SK-N-SH treated with all-trans-retinoic acid at 6 μM for 48 hours (cell line): ENCODE measurements around the gene ADAMTS13.
A peak's percentile ranks its signal among the peaks of the same experiment; 100 is the strongest.

Source experiments
- ATAC-seq: fragments of 200-7000 bp; cut with Tn5 transposase; 3 replicates; pipeline ENCODE4 v1.9.1; 2020; ENCODE audit warnings: mild to moderate bottlenecking, moderate library complexity
- ARNTL ChIP-seq: fragments of 450-650 bp; formaldehyde crosslinking; IDR thresholded peaks from 2 replicates; pipeline ENCODE4 v1.5.0; 2020; ENCODE audit warnings: low read depth, mild to moderate bottlenecking, moderate library complexity, borderline replicate concordance
- BACH2 ChIP-seq: fragments of 250-450 bp; sonication (Bioruptor Pico); IDR thresholded peaks from 2 replicates; pipeline ENCODE4 v1.9.0; 2021; ENCODE audit warnings: mild to moderate bottlenecking, borderline replicate concordance
- CREB5 ChIP-seq: fragments of 250-450 bp; sonication (Bioruptor Pico); IDR thresholded peaks from 2 replicates; pipeline ENCODE4 v1.5.1; 2020; ENCODE audit warnings: low read depth, mild to moderate bottlenecking, moderate library complexity
- CSDC2 ChIP-seq: fragments of 250-450 bp; sonication (Bioruptor Pico); IDR thresholded peaks from 2 replicates; pipeline ENCODE4 v1.5.0; 2020; ENCODE audit warnings: mild to moderate bottlenecking, moderate library complexity
- CSRNP3 ChIP-seq: fragments of 250-450 bp; sonication (Bioruptor Pico); IDR thresholded peaks from 2 replicates; pipeline ENCODE4 v1.5.1; 2021; ENCODE audit warnings: mild to moderate bottlenecking, moderate library complexity
- ESRRG ChIP-seq: fragments of 250-450 bp; sonication (Bioruptor Pico); IDR thresholded peaks from 2 replicates; pipeline ENCODE4 v1.6.1; 2021; ENCODE audit warnings: mild to moderate bottlenecking
- ISL1 ChIP-seq: fragments of 250-450 bp; sonication (Bioruptor Pico); IDR thresholded peaks from 2 replicates; pipeline ENCODE4 v2.1.2; 2022; ENCODE audit warnings: mild to moderate bottlenecking, moderate library complexity
- OSR1 ChIP-seq: fragments of 250-450 bp; sonication (Bioruptor Pico); IDR thresholded peaks from 2 replicates; pipeline ENCODE4 v1.8.0; 2022; ENCODE audit warnings: moderate library complexity, mild to moderate bottlenecking, inconsistent platforms
- PPARA ChIP-seq: fragments of 250-450 bp; sonication (Bioruptor Pico); IDR thresholded peaks from 2 replicates; pipeline ENCODE4 v1.5.0; 2020; ENCODE audit warnings: mild to moderate bottlenecking, borderline replicate concordance
- RARB ChIP-seq: fragments of 250-450 bp; sonication (Bioruptor Pico); IDR thresholded peaks from 2 replicates; pipeline ENCODE4 v1.8.0; 2021; ENCODE audit warnings: mild to moderate bottlenecking, moderate library complexity
- SNAI2 ChIP-seq: fragments of 250-450 bp; sonication (Bioruptor Pico); IDR thresholded peaks from 2 replicates; pipeline ENCODE4 v1.5.0; 2020; ENCODE audit warnings: mild to moderate bottlenecking, moderate library complexity
- TCF4 ChIP-seq: fragments of 250-450 bp; sonication (Bioruptor Pico); IDR thresholded peaks from 2 replicates; pipeline ENCODE4 v1.8.0; 2021; ENCODE audit warnings: mild to moderate bottlenecking, moderate library complexity, borderline replicate concordance
- TOX ChIP-seq: fragments of 250-450 bp; sonication (Bioruptor Pico); IDR thresholded peaks from 2 replicates; pipeline ENCODE4 v1.8.0; 2021; ENCODE audit warnings: mild to moderate bottlenecking, moderate library complexity, borderline replicate concordance
- TSHZ2 ChIP-seq: fragments of 250-450 bp; sonication (Bioruptor Pico); IDR thresholded peaks from 2 replicates; pipeline ENCODE4 v1.5.0; 2020; ENCODE audit warnings: mild to moderate bottlenecking, moderate library complexity
- ZC3H10 ChIP-seq: fragments of 250-450 bp; sonication (Bioruptor Pico); IDR thresholded peaks from 2 replicates; pipeline ENCODE4 v1.5.1; 2021; ENCODE audit warnings: mild to moderate bottlenecking, moderate library complexity
- ZFP3 ChIP-seq: fragments of 250-450 bp; sonication (Bioruptor Pico); IDR thresholded peaks from 2 replicates; pipeline ENCODE4 v1.5.0; 2020; ENCODE audit warnings: mild to moderate bottlenecking, moderate library complexity
- ZFP30 ChIP-seq: fragments of 450-650 bp; formaldehyde crosslinking; IDR thresholded peaks from 2 replicates; pipeline ENCODE4 v1.5.0; 2022; ENCODE audit warnings: mild to moderate bottlenecking, moderate library complexity
- ZNF565 ChIP-seq: fragments of 450-650 bp; formaldehyde crosslinking; conservative IDR thresholded peaks from 2 replicates; pipeline ENCODE4 v1.5.0; 2020; ENCODE audit warnings: low read depth, mild to moderate bottlenecking, moderate library complexity
- ZNF70 ChIP-seq: fragments of 450-650 bp; formaldehyde crosslinking; IDR thresholded peaks from 2 replicates; pipeline ENCODE4 v1.5.0; 2020; ENCODE audit warnings: mild to moderate bottlenecking, moderate library complexity
- ZNF8 ChIP-seq: fragments of 450-650 bp; formaldehyde crosslinking; IDR thresholded peaks from 2 replicates; pipeline ENCODE4 v1.5.0; 2020; ENCODE audit warnings: mild to moderate bottlenecking, moderate library complexity
- TF ChIP-seq, protein P1 (sequence below): fragments of 250-450 bp; sonication (Bioruptor Pico); IDR thresholded peaks from 2 replicates; pipeline ENCODE4 v1.8.0; 2020; ENCODE audit warnings: mild to moderate bottlenecking, moderate library complexity, borderline replicate concordance
- TF ChIP-seq, protein P2 (sequence below): fragments of 250-450 bp; sonication (Bioruptor Pico); IDR thresholded peaks from 2 replicates; pipeline ENCODE4 v1.8.0; 2021; ENCODE audit warnings: low read depth, mild to moderate bottlenecking, moderate library complexity, borderline replicate concordance

ADAMTS13 gene

GRCh38 chr9:133490865-133491655, 68.9 kb downstream of the ADAMTS13 start:
- no peak for ATAC-seq
- no peak for TF ChIP-seq OSR1
- TF ChIP-seq PPARA = no peak
- TF ChIP-seq ZFP30 (CRISPR knock-in tag) = no peak

DNA sequence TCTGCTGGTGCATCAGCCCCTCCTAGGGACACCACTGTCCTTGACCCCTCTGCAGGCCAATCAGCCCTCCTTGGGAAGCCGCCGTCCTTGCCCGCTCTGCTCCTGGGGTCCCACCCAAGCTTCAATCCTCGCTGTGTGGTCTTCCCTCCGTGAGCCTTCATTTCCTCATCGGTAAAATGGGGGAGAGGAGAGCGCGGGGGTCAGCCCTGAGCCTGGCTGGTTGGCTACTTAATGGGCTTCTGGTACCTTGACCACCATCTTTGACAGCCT, 69.4 kb downstream of the ADAMTS13 start:
- no peak for ATAC-seq
- TF ChIP-seq BACH2 (CRISPR knock-in tag) (no peak), ZNF8 (no peak), TSHZ2 (CRISPR knock-in tag) (no peak), ARNTL (CRISPR knock-in tag) (no peak), CREB5 (CRISPR knock-in tag) (no peak), TOX (CRISPR knock-in tag) (no peak), ZNF565 (CRISPR knock-in tag) (no peak)
- TF ChIP-seq, protein P1, sequence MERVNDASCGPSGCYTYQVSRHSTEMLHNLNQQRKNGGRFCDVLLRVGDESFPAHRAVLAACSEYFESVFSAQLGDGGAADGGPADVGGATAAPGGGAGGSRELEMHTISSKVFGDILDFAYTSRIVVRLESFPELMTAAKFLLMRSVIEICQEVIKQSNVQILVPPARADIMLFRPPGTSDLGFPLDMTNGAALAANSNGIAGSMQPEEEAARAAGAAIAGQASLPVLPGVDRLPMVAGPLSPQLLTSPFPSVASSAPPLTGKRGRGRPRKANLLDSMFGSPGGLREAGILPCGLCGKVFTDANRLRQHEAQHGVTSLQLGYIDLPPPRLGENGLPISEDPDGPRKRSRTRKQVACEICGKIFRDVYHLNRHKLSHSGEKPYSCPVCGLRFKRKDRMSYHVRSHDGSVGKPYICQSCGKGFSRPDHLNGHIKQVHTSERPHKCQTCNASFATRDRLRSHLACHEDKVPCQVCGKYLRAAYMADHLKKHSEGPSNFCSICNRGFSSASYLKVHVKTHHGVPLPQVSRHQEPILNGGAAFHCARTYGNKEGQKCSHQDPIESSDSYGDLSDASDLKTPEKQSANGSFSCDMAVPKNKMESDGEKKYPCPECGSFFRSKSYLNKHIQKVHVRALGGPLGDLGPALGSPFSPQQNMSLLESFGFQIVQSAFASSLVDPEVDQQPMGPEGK (CRISPR knock-in tag) = no peak
- TF ChIP-seq, protein P2, sequence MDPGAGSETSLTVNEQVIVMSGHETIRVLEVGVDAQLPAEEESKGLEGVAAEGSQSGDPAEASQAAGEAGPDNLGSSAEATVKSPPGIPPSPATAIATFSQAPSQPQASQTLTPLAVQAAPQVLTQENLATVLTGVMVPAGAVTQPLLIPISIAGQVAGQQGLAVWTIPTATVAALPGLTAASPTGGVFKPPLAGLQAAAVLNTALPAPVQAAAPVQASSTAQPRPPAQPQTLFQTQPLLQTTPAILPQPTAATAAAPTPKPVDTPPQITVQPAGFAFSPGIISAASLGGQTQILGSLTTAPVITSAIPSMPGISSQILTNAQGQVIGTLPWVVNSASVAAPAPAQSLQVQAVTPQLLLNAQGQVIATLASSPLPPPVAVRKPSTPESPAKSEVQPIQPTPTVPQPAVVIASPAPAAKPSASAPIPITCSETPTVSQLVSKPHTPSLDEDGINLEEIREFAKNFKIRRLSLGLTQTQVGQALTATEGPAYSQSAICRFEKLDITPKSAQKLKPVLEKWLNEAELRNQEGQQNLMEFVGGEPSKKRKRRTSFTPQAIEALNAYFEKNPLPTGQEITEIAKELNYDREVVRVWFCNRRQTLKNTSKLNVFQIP (CRISPR knock-in tag) = no peak

GRCh38 chr9:133492061-133493021, 70.2 kb downstream of the ADAMTS13 start:
- ATAC-seq = peak; percentile 13; the same call in 2 of the 3 replicates
- TF ChIP-seq CSDC2 (CRISPR knock-in tag) = no peak
- TF ChIP-seq ZC3H10 = no peak
- no peak for TF ChIP-seq RARB (CRISPR knock-in tag)
- no peak for TF ChIP-seq ZFP30 (CRISPR knock-in tag)
- no peak for TF ChIP-seq TCF4
- no peak for TF ChIP-seq ESRRG (CRISPR knock-in tag)
- TF ChIP-seq ARNTL (CRISPR knock-in tag) = no peak
- TF ChIP-seq TSHZ2 (CRISPR knock-in tag) = no peak
- no peak for TF ChIP-seq BACH2 (CRISPR knock-in tag)
- no peak for TF ChIP-seq ZNF70 (CRISPR knock-in tag)
- TF ChIP-seq CREB5 (CRISPR knock-in tag) = no peak
- TF ChIP-seq CSRNP3 = no peak
- no peak for TF ChIP-seq ZFP3 (CRISPR knock-in tag)
- no peak for TF ChIP-seq SNAI2 (CRISPR knock-in tag)
- no peak for TF ChIP-seq ISL1 (CRISPR knock-in tag)
- no peak for TF ChIP-seq PPARA
